Measurements from ENCODE around the gene SIGLEC6. TPM values are rescaled to one million over a fixed set of nuclear protein-coding genes. Genes with fewer than 3 reads are reported as not detected.

The SIGLEC6 gene
- total RNA-seq, 4 donors from 2014 or later: 0.18 to 0.46 TPM; not detected in 2

DNA sequence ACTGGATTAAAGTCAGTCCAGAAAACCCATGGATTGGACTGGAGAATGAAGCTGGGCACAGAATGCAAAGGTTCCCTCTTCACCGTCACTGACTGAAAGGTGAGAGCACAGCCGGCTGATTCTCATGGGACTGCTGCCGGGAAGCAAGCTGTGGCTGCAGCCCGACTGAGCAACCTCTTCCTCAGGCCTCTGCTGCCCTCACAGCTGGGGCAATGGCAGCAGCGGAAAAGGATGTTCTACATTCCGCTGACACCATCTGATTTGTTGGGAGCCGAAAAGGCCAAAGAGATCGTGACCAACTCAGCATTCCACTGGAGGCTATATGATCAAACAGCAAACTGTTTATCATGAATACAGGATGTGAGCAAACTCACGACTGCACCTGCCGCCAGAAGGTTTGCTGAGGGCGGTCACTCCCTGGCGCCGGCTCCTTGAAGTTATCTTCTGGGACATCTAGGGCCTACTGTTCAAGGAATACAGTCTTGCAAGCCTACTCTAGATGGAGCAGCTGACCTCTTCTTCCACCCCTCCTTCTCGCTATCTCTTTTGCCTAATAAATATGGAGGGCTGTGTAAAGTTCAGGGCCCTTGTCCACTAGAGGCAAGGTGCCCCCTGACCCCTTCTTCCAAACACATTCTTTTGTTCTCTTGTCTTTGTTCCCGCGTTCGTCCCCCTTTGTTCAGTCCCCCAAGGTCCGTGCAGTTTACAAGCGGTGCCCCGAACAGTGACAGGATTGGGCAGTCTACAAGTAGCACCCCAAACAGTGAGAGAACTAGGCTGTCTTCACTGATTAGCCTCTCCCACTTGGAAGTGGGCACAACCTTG, 19.6 kb upstream of the SIGLEC6 start:
- TF ChIP-seq POLR2A (IDR thresholded peaks at IDR 0.05): no peak
- TF ChIP-seq, protein P1, sequence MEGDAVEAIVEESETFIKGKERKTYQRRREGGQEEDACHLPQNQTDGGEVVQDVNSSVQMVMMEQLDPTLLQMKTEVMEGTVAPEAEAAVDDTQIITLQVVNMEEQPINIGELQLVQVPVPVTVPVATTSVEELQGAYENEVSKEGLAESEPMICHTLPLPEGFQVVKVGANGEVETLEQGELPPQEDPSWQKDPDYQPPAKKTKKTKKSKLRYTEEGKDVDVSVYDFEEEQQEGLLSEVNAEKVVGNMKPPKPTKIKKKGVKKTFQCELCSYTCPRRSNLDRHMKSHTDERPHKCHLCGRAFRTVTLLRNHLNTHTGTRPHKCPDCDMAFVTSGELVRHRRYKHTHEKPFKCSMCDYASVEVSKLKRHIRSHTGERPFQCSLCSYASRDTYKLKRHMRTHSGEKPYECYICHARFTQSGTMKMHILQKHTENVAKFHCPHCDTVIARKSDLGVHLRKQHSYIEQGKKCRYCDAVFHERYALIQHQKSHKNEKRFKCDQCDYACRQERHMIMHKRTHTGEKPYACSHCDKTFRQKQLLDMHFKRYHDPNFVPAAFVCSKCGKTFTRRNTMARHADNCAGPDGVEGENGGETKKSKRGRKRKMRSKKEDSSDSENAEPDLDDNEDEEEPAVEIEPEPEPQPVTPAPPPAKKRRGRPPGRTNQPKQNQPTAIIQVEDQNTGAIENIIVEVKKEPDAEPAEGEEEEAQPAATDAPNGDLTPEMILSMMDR (IDR thresholded peaks at IDR 0.05 in 4 of 5, conservative IDR thresholded peaks at IDR 0.05 in 1 of 5): no peak
- no peaks in the 10 kb centered on the region for H3K9me3 ChIP-seq
- peaks cover 0 to 2% (median 0%) of the 10 kb centered on the region in 3 donors for H3K27me3 ChIP-seq
- no peak overlapping the region for H3K27ac ChIP-seq
- H3K4me3 ChIP-seq: no peak overlapping the region
- no peaks in the 10 kb centered on the region for H3K4me1 ChIP-seq
- in situ Hi-C loops (cut with MboI; ENCODE audit: low sequenced_read_pairs in 4 of 4) (no loop called here), intact Hi-C loops (cut with DNase I; ENCODE audit: low total_unique reads) (no loop called here)
- no peaks in the 10 kb centered on the region for H3K36me3 ChIP-seq
- DNase-seq (no peak), ATAC-seq (no peak)

DNA sequence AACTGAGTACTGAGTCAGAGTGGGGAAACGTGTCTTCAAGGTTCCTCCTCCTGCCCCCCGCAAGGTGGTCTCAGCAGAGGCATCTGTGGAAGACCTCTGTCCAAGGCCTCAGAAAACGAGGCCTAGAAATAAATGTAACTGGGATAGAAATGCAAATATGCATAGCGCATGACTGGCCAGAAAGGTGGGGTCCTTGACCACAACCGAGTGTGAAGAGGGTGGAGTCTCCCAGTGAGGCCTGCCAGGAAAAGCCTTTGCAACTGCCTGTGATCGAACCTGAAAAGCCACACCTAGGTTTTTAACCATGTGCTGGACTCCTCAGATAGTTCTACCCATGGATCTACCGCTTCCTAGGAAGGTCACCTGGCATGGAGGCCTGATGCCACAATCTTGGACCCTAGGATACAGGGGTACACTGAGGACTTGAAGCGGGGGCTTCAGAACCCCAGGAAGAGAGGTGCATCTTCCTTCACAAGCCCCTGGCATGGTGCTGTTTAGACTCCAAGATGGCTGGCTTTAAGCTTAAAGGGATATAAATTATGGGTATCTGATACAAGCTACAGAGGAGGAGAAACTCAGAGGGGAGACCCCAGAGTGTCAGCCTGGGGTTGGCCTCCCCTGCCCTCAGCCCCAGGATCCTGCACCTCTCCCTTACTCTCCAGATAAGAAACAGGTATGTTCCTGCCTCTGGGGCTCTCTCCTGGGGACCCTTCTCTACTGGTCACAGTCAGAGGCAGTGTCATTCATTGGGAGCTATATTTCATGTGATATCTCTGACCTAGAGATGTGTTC, 18.3 kb upstream of the SIGLEC6 start:
- TF ChIP-seq, protein P1 (IDR thresholded peaks at IDR 0.05 in 4 of 5, conservative IDR thresholded peaks at IDR 0.05 in 1 of 5): no peak
- TF ChIP-seq POLR2A (IDR thresholded peaks at IDR 0.05): no peak
- intact Hi-C loops (cut with DNase I; ENCODE audit: low total_unique reads): no loop called here
- in situ Hi-C loops (cut with MboI; ENCODE audit: low sequenced_read_pairs in 4 of 4): no loop called here
- DNase-seq (no peak), ATAC-seq (no peak)
- H3K4me1 ChIP-seq: no peaks in the 10 kb centered on the region
- no peak overlapping the region for H3K27ac ChIP-seq
- H3K27me3 ChIP-seq: no peaks in the 10 kb centered on the region
- H3K36me3 ChIP-seq: no peaks in the 10 kb centered on the region
- H3K9me3 ChIP-seq: no peaks in the 10 kb centered on the region
- no peak overlapping the region for H3K4me3 ChIP-seq

DNA sequence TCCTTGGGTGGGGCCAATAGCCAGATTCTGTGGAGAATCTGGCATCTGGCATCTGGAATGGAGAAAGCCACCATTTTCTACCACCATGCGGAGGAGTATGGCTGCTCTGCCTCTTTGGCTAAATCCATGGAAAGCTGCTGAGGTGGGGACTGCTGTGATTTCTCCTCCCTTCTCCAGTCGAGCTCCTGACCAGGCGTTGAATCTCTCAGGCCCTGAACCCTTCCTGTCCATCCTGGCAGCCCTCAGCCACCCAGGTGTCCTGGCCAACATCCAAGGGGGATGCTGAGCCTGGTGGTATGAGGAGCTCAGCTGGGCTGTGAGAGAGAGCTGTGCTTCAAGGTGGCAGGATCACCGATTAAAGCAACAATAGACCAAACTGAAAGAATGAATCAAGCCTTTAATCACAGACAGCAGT, 17.4 kb upstream of the SIGLEC6 start:
- DNase-seq (no peak), ATAC-seq (no peak)
- in situ Hi-C loops (cut with MboI; ENCODE audit: low sequenced_read_pairs in 4 of 4) (no loop called here), intact Hi-C loops (cut with DNase I; ENCODE audit: low total_unique reads) (no loop called here)
- H3K4me3 ChIP-seq: no peak overlapping the region
- TF ChIP-seq, protein P1 (IDR thresholded peaks at IDR 0.05 in 4 of 5, conservative IDR thresholded peaks at IDR 0.05 in 1 of 5): no peak
- TF ChIP-seq POLR2A (IDR thresholded peaks at IDR 0.05): no peak
- H3K27me3 ChIP-seq: no peaks in the 10 kb centered on the region
- H3K27ac ChIP-seq: no peak overlapping the region
- H3K9me3 ChIP-seq: no peaks in the 10 kb centered on the region
- H3K4me1 ChIP-seq: no peaks in the 10 kb centered on the region
- H3K36me3 ChIP-seq: no peaks in the 10 kb centered on the region

DNA sequence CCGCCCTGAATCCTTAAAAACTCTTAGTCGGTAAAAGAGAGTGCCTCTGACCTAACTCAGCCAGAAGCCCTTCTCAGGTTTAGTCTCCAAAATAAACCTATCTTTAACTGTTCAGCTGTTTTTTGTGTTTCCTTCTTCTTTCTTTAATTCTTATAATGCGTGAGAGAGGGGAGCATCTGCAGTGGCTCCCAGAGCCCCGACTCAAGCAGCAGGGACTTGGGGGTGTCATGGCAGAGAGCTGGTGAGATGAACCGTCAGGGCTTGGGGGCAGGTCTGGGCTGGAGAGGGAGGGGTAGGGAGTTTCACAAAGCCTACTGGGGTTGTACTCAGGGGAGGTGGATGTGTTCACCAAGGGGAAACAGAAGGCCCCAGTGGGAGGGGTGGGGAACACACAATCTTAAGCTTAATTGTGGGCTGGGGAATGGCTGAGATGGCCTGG, 16.8 kb upstream of the SIGLEC6 start:
- ATAC-seq: no peak
- in situ Hi-C loops (cut with MboI; ENCODE audit: low sequenced_read_pairs in 4 of 4): no loop called here
- no peak for DNase-seq
- intact Hi-C loops (cut with DNase I; ENCODE audit: low total_unique reads): no loop called here
- Histone ChIP-seq H3K4me1 (no peaks in the 10 kb centered on the region), H3K27ac (no peak overlapping the region), H3K4me3 (no peak overlapping the region), H3K9me3 (no peaks in the 10 kb centered on the region), H3K36me3 (no peaks in the 10 kb centered on the region), H3K27me3 (no peaks in the 10 kb centered on the region)
- TF ChIP-seq, protein P1 (IDR thresholded peaks at IDR 0.05 in 4 of 5, conservative IDR thresholded peaks at IDR 0.05 in 1 of 5): no peak
- no peak for TF ChIP-seq POLR2A (IDR thresholded peaks at IDR 0.05)
